CD8-positive, alpha-beta memory T cell (primary cell): ENCODE measurements around the gene VSX2. TPM values are rescaled to one million over a fixed set of nuclear protein-coding genes. Genes with fewer than 3 reads are reported as not detected.

Source experiments
- CTCF ChIA-PET: fragments of 350-600 bp; sonication (Branson Sonifier 250); formaldehyde crosslinking; loops from one replicate; lab custom pipeline; 2021; ENCODE audit warnings: antibody characterized with exemption; lab: Charles Lee
- POLR2A ChIA-PET: fragments of 350-600 bp; sonication (Branson Sonifier 250); formaldehyde crosslinking; loops from one replicate; lab custom pipeline; 2021; ENCODE audit warnings: antibody characterized with exemption; lab: Charles Lee
- DNase-seq, 5 donors: peaks; one replicate each; pipeline versions ENCODE4 v3.0.0 to v3.0.0-alpha.2; 2020 to 2022; ENCODE audit warnings: mixed read lengths in 1 of 5
- H3K27ac ChIP-seq: one replicate; pipeline ENCODE4 v1.7.0; 2013; ENCODE audit warnings: low read depth, mild to moderate bottlenecking, low read length, moderate library complexity
- H3K27me3 ChIP-seq: 2 replicates; pipeline ENCODE4 v1.7.0; 2013; ENCODE audit warnings: low read length, mild to moderate bottlenecking; ENCODE audit not compliant: insufficient read depth, poor library complexity, severe bottlenecking
- H3K36me3 ChIP-seq: 2 replicates; pipeline ENCODE4 v1.7.0; 2013; ENCODE audit warnings: mild to moderate bottlenecking, low read length, moderate library complexity; ENCODE audit not compliant: insufficient read depth
- H3K4me1 ChIP-seq: 2 replicates; pipeline ENCODE4 v1.7.0; 2013; ENCODE audit warnings: mild to moderate bottlenecking, low read length, moderate library complexity; ENCODE audit not compliant: insufficient read depth
- H3K4me3 ChIP-seq: 2 replicates; pipeline ENCODE4 v1.7.0; 2013; ENCODE audit warnings: mild to moderate bottlenecking, low read length
- H3K9me3 ChIP-seq: 2 replicates; pipeline ENCODE4 v1.7.0; 2013; ENCODE audit warnings: mild to moderate bottlenecking, low read length
- H3K27ac Mint-ChIP-seq, 8 donors: one replicate each; pipeline ENCODE4 v1.8.0; 2020 to 2021; ENCODE audit warnings: mixed read lengths in 8 of 8, mild to moderate bottlenecking in 6 of 8, inconsistent platforms in 3 of 8, moderate library complexity in 3 of 8
- H3K27me3 Mint-ChIP-seq, 2 donors: one replicate each; pipeline ENCODE4 v1.8.0; 2020 to 2021; ENCODE audit warnings: mixed read lengths in 2 of 2, mild to moderate bottlenecking in 1 of 2, moderate library complexity in 1 of 2
- H3K36me3 Mint-ChIP-seq, 3 donors: one replicate each; pipeline ENCODE4 v1.8.0; 2020 to 2021; ENCODE audit warnings: mixed read lengths in 3 of 3, inconsistent platforms in 1 of 3, mild to moderate bottlenecking in 1 of 3
- H3K4me1 Mint-ChIP-seq, 3 donors: one replicate each; pipeline ENCODE4 v1.8.0; 2020 to 2021; ENCODE audit warnings: mixed read lengths in 3 of 3, inconsistent platforms in 1 of 3, mild to moderate bottlenecking in 1 of 3
- H3K4me3 Mint-ChIP-seq, 7 donors: one replicate each; pipeline ENCODE4 v1.8.0; 2020 to 2021; ENCODE audit warnings: mixed read lengths in 7 of 7, mild to moderate bottlenecking in 6 of 7, moderate library complexity in 4 of 7, inconsistent platforms in 2 of 7
- H3K9me3 Mint-ChIP-seq, 5 donors: one replicate each; pipeline ENCODE4 v1.8.0; 2020 to 2022; ENCODE audit warnings: mixed read lengths in 5 of 5, mild to moderate bottlenecking in 3 of 5, moderate library complexity in 2 of 5, inconsistent platforms in 1 of 5
- polyA plus RNA-seq: library from polyadenylated mRNA; unstranded; fragments of 300-500 nt; fragmentation: Illumina TruSeq; gene quantifications from one replicate; pipeline ENCODE4 v1.2.3, GENCODE V29; 2021
- total RNA-seq, 2 experiments: library from RNA; stranded (reverse); gene quantifications; one replicate each; pipeline ENCODE4 v1.2.3, GENCODE V29; 2021

VSX2 gene
- total and polyA plus RNA-seq, 3 experiments from 2014 or later, result not detected

GRCh38 chr14:74243051-74243450 lies 3.8 kb downstream of the VSX2 start:
- POLR2A ChIA-PET, result no interaction called here
- peaks cover 61 to 86% of the 10 kb centered on the region in 2 donors for H3K27me3 Mint-ChIP-seq
- Histone ChIP-seq H3K36me3 (no peaks in the 10 kb centered on the region), H3K27ac (no peak overlapping the region), H3K4me1 (peaks cover 6% of the 10 kb centered on the region), H3K27me3 (peaks cover 60% of the 10 kb centered on the region), H3K9me3 (no peaks in the 10 kb centered on the region), H3K4me3 (no peak overlapping the region)
- H3K4me3 Mint-ChIP-seq, result peak overlapping the region in 1 of 7 donors; percentile 3
- no peak overlapping the region for H3K27ac Mint-ChIP-seq
- no peak for DNase-seq
- CTCF ChIA-PET, result no interaction called here
- peaks cover 15 to 34% (median 16%) of the 10 kb centered on the region in 3 donors for H3K4me1 Mint-ChIP-seq
- no peaks in the 10 kb centered on the region for H3K36me3 Mint-ChIP-seq
- peaks cover 0 to 2% (median 0%) of the 10 kb centered on the region in 5 donors for H3K9me3 Mint-ChIP-seq

DNA sequence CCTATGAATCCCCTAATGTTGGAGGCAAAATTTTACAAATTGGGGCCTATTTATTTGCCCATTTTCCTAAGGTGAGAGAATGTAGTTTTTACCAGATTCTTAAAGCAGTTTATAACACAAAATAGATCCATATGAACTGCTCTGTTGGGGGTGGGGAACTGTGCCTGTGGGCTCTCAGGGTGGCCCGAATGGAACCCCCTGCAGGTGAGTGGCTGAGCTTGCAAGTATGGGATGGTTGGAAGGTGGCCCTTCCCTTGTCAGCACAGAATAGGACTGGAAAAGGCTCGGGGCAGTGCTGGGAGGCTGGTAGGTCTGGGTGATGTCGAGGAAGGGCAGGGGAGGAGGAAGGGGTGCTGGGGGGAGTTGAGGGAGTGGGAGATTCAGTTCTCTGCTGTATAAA lies 4.9 kb downstream of the VSX2 start:
- H3K27ac ChIP-seq, result no peak overlapping the region
- ChIA-PET CTCF (no interaction called here), POLR2A (no interaction called here)
- H3K4me3 ChIP-seq, result no peak overlapping the region
- peaks cover 51 to 83% of the 10 kb centered on the region in 2 donors for H3K27me3 Mint-ChIP-seq
- H3K9me3 Mint-ChIP-seq, result peaks cover 0 to 2% (median 0%) of the 10 kb centered on the region in 5 donors
- no peak overlapping the region for H3K27ac Mint-ChIP-seq
- no peak for DNase-seq
- no peaks in the 10 kb centered on the region for H3K36me3 Mint-ChIP-seq
- H3K9me3 ChIP-seq, result no peaks in the 10 kb centered on the region
- no peaks in the 10 kb centered on the region for H3K36me3 ChIP-seq
- peaks cover 6% of the 10 kb centered on the region for H3K4me1 ChIP-seq
- H3K4me1 Mint-ChIP-seq, result peaks cover 15 to 30% (median 16%) of the 10 kb centered on the region in 3 donors
- H3K4me3 Mint-ChIP-seq, result no peak overlapping the region
- H3K27me3 ChIP-seq, result peaks cover 51% of the 10 kb centered on the region

DNA sequence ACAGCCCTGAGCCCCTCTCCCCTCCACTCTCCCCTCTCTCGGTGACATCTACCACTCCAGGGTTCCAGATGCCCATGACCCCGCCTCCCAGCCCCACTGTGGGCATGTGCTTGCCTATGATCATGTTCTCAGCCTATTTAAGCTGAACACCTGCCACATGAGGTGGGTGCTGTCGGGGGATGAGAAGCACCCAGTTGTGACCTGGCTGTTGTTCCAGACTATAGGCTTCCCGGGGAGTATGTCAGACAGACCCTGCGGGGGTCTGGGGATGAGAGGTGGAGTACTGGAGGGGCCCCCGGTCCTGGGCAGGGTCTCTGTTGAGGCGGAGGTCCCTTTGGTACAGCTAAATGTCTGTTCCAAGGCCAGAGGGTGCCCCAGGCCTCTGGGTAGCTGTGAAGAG lies 6.0 kb downstream of the VSX2 start:
- no peaks in the 10 kb centered on the region for H3K36me3 ChIP-seq
- CTCF ChIA-PET, result interaction anchor here (0.8 kb wide), 1 partner anchor 12 kb away, joined by 3 read pairs; no protein-coding TSS in a partner anchor

DNA sequence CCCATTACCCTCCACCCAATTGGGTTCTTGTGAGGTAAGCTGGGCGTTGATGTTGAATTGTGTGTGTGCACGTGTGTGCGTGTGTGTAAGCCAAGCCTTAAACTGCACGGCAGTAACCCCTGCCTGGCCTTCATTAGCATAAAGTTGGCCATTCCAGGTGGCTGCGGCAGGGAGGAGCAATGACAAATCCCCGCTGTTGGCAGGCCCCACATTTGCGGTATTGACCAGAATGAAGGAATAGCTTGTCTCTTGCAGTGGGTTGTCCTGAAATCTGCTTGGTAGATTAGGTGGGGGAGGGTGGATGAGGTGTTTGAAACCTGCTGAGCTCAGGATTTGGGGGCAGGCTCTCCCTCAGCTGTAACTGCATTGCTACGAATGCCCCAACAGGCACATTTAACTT lies 7.3 kb downstream of the VSX2 start:
- H3K27me3 ChIP-seq, result peaks cover 42% of the 10 kb centered on the region
- H3K4me3 Mint-ChIP-seq, result no peak overlapping the region
- CTCF ChIA-PET, result interaction anchor here (0.8 to 4.1 kb wide), 3 partner anchors 11 to 28 kb away, joined by 3 to 23 read pairs (median 3); no protein-coding TSS in a partner anchor

More for the DNA sequence above, 6.0 kb downstream of the VSX2 start:
- POLR2A ChIA-PET, result no interaction called here
- H3K4me1 ChIP-seq, result peaks cover 6% of the 10 kb centered on the region
- H3K4me3 ChIP-seq, result no peak overlapping the region
- DNase-seq, result no peak
- no peaks in the 10 kb centered on the region for H3K9me3 ChIP-seq
- Mint-ChIP-seq H3K27me3 (peaks cover 50 to 82% of the 10 kb centered on the region in 2 donors), H3K4me1 (peaks cover 15 to 28% (median 15%) of the 10 kb centered on the region in 3 donors), H3K4me3 (no peak overlapping the region), H3K36me3 (no peaks in the 10 kb centered on the region), H3K27ac (no peak overlapping the region), H3K9me3 (peaks cover 0 to 2% (median 0%) of the 10 kb centered on the region in 5 donors)
- H3K27me3 ChIP-seq, result peaks cover 48% of the 10 kb centered on the region
- H3K27ac ChIP-seq, result no peak overlapping the region

GRCh38 chr14:74248017-74248416 lies 8.8 kb downstream of the VSX2 start:
- Mint-ChIP-seq H3K27me3 (peaks cover 40 to 63% of the 10 kb centered on the region in 2 donors), H3K4me3 (no peak overlapping the region), H3K36me3 (no peaks in the 10 kb centered on the region), H3K27ac (no peak overlapping the region), H3K4me1 (peaks cover 6 to 8% (median 7%) of the 10 kb centered on the region in 3 donors), H3K9me3 (no peaks in the 10 kb centered on the region)
- CTCF ChIA-PET, result interaction anchor here (4.1 kb wide), 1 partner anchor 10 kb away, joined by 23 read pairs; no protein-coding TSS in a partner anchor
- Histone ChIP-seq H3K36me3 (no peaks in the 10 kb centered on the region), H3K27ac (no peak overlapping the region), H3K27me3 (peaks cover 28% of the 10 kb centered on the region), H3K9me3 (no peaks in the 10 kb centered on the region), H3K4me3 (no peak overlapping the region), H3K4me1 (peaks cover 7% of the 10 kb centered on the region)
- POLR2A ChIA-PET, result interaction anchor here (0.7 kb wide), 2 partner anchors 128 to 1314 kb away, joined by 4 to 6 read pairs; no protein-coding TSS in a partner anchor
- DNase-seq, result no peak

More for the DNA sequence above, 7.3 kb downstream of the VSX2 start:
- no peak overlapping the region for H3K4me3 ChIP-seq
- Mint-ChIP-seq H3K4me1 (peaks cover 12 to 18% (median 15%) of the 10 kb centered on the region in 3 donors), H3K9me3 (peaks cover 0 to 2% (median 0%) of the 10 kb centered on the region in 5 donors), H3K36me3 (no peaks in the 10 kb centered on the region), H3K27me3 (peaks cover 46 to 75% of the 10 kb centered on the region in 2 donors), H3K27ac (no peak overlapping the region)
- H3K36me3 ChIP-seq, result no peaks in the 10 kb centered on the region
- H3K9me3 ChIP-seq, result no peaks in the 10 kb centered on the region
- H3K4me1 ChIP-seq, result peaks cover 6% of the 10 kb centered on the region
- no peak overlapping the region for H3K27ac ChIP-seq
- DNase-seq, result no peak
- POLR2A ChIA-PET, result no interaction called here

GRCh38 chr14:74249433-74250375 lies 10.5 kb downstream of the VSX2 start:
- peak overlapping the region in 1 of 7 donors; percentile 5 for H3K4me3 Mint-ChIP-seq
- Histone ChIP-seq H3K27me3 (peaks cover 17% of the 10 kb centered on the region), H3K36me3 (no peaks in the 10 kb centered on the region), H3K27ac (no peak overlapping the region), H3K9me3 (no peaks in the 10 kb centered on the region), H3K4me1 (peaks cover 7% of the 10 kb centered on the region), H3K4me3 (no peak overlapping the region)
- POLR2A ChIA-PET, result no interaction called here
- peaks cover 6 to 7% (median 7%) of the 10 kb centered on the region in 3 donors for H3K4me1 Mint-ChIP-seq
- CTCF ChIA-PET, result interaction anchor here (0.6 to 4.1 kb wide), 4 partner anchors 8 to 1347 kb away, joined by 3 to 23 read pairs (median 5); partner anchors contain the start of gene VSX2
- H3K9me3 Mint-ChIP-seq, result no peaks in the 10 kb centered on the region
- no peaks in the 10 kb centered on the region for H3K36me3 Mint-ChIP-seq
- peaks cover 28 to 51% of the 10 kb centered on the region in 2 donors for H3K27me3 Mint-ChIP-seq
- no peak overlapping the region for H3K27ac Mint-ChIP-seq
- no peak for DNase-seq

GRCh38 chr14:74255281-74255680 lies 16.0 kb downstream of the VSX2 start:
- Histone ChIP-seq H3K36me3 (no peaks in the 10 kb centered on the region), H3K4me3 (no peak overlapping the region), H3K9me3 (no peaks in the 10 kb centered on the region), H3K27me3 (peaks cover 8% of the 10 kb centered on the region), H3K4me1 (peaks cover 12% of the 10 kb centered on the region), H3K27ac (no peak overlapping the region)
- no peak overlapping the region for H3K4me3 Mint-ChIP-seq
- ChIA-PET CTCF (no interaction called here), POLR2A (no interaction called here)
- peaks cover 12 to 14% (median 12%) of the 10 kb centered on the region in 3 donors for H3K4me1 Mint-ChIP-seq
- no peak overlapping the region for H3K27ac Mint-ChIP-seq
- peaks cover 9 to 14% of the 10 kb centered on the region in 2 donors for H3K27me3 Mint-ChIP-seq
- H3K9me3 Mint-ChIP-seq, result no peaks in the 10 kb centered on the region
- H3K36me3 Mint-ChIP-seq, result no peaks in the 10 kb centered on the region
- DNase-seq, result no peak
